Left cardiac atrium (tissue), 4 donors: ENCODE data around the gene PLEKHA5. TPM values are rescaled to one million over a fixed set of nuclear protein-coding genes. Genes with fewer than 3 reads are reported as not detected.
A peak's percentile ranks its signal among the peaks of the same experiment; 100 is the strongest.
"Not testable (repeated sequence)": the region's sequence is repeated elsewhere in the genome, so short reads cannot be mapped to it uniquely, and the experiment has no call there.

Source experiments
- ATAC-seq, 2 donors: fragments of 200-7000 bp; cut with Tn5 transposase; one replicate each; pipeline ENCODE4 v1.9.1; 2020; ENCODE audit warnings: mild to moderate bottlenecking in 2 of 2, moderate library complexity in 2 of 2
- DNase-seq: peaks from one replicate; pipeline ENCODE4 v3.0.0-alpha.2; 2020
- intact Hi-C, 2 donors: fragments of 100-400 bp; cut with DNase I; formaldehyde crosslinking; loops; one replicate each; pipeline versions ENCODE4 v1.14.1 to v1.15.1; 2022 to 2023
- total RNA-seq, 2 donors: library from RNA; stranded (reverse); fragmentation: NEBNext Ultra II Directional; extraction: Animal tissue kit (Norgen Biotek cat#: 25700); gene quantifications; one replicate each; pipeline ENCODE4 v1.2.1, GENCODE V29; 2021
- donor health status: DM: no; HTN: yes; CAD: no.
- donor health status: DM: no; HTN: yes; CAD: no; lungs with severe emphysema.
- donor health status: DM: yes; HTN: yes; CAD: no.
- donor health status: Dilated cardiomyopathy.

Gene PLEKHA5
- total RNA-seq, 2 donors from 2014 or later: 36.9 to 53.4 TPM

DNA sequence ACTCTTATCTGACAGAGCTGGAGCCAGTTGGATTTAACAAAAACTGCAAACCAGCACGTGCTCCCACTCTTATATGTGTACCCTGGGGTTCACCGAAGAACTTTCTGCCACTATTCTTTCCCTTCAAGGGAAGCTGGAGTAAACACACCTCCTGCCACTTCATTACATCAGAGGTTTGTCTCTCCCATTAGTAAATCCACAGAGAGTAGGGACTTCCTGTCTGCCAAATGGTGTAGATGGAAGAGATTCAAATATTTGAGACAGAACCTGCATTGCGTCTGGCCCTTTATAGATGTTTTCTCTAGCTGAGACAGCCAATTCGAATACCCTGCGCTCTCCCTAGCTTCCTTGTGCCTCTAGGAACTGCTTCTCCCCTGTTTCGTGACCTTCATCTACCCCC, 280.7 kb downstream of the PLEKHA5 start:
- intact Hi-C loops: no loop called here
- DNase-seq (no peak), ATAC-seq (peak; percentile 12 to 59)

DNA sequence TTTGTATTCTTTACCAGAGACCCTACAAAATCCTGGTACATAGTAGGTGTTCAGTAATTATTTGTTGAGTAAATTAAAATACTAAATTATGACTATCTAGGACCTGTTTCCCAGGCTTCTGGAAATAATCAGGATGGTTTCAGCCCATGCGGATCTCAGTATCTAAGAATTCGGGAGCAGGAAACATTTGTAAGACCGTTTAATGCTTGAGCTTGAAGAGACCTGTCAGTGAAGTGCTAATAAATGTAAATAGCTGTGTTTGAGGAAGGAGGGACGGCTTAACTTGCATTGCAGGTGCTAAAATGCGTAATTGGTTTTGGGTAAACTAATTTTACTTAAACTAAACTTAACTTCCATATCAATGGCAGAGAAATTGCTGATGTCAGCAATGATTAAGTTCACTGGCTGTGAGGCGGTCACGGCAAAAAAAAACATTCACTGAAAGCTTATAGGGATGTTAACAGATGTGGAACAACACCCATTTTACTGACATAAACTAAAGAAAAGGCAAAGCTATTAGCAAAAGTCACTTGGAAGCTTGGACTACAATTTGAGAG, 281.2 kb downstream of the PLEKHA5 start:
- intact Hi-C loops: no loop called here
- DNase-seq: no peak

DNA sequence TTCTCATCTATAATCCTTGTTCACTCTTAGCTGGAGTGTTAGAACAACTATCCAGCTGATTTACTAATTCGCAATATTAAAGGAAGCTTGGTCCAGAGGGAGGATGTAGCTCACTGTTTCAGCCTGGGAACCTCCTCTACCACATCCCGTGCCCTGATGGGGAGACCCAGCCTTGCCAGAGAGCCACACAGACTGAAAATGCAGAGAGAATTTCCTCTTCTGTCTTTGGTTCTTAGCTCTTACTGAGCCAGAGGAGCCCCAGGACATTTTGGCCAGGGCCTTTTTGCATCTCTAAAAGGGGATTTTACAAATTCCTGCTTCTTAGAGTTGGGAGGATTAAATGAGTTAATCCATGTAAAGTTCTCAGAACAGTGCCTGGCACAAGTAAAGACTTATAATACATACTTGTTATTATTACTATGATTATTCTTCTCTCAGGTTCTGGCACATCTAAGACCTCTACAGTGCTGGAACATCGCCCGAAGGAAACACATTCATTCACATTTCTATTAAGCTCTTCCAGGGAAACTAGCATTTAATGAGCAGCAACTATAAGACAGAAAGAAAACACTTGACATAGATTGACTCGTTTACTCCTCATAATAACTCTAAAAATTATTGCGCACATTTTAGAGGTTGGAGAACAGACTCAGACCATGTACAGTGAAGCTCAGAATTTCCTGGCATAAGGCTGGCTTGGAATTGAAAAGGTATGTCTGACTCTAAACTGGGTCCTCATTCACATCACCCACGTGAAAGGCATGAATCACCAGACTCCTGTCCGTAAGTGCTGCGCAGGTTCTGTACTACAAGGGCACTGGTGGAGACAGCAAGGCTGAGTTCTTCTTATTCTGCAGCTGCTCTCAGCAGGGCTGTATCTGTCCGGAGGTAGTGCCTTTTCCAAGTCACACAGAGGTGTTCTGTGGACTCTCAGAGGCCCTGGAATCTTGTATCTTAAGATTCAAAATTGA, 282.0 kb downstream of the PLEKHA5 start:
- intact Hi-C loops: no loop called here
- DNase-seq (no peak), ATAC-seq (peak in 1 of 2 donors; percentile 45)

More for the DNA sequence above, 281.2 kb downstream of the PLEKHA5 start:
- ATAC-seq: no peak

DNA sequence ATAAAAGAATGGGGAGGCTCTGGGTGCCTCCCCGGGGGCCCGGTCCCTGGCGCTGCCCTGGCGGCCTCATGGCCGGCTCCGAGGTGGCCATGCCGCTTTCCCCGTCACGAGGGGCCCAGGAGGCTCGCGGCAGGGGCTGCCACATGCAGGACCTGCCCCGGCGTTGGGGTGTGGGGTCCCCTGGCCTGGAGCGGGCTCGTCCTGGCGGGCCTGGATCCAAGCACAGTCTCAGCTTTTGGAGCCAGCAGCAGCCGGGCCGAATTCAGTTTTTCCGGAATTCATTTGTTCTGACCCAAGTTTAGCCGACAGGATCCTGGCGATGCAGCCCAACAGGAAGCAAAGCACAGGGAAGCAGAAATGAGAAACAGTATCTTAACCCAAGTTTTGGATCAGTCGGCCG, 283.3 kb downstream of the PLEKHA5 start:
- intact Hi-C loops: no loop called here
- DNase-seq (peak; percentile 46), ATAC-seq (peak in 1 of 2 donors; percentile 30)

DNA sequence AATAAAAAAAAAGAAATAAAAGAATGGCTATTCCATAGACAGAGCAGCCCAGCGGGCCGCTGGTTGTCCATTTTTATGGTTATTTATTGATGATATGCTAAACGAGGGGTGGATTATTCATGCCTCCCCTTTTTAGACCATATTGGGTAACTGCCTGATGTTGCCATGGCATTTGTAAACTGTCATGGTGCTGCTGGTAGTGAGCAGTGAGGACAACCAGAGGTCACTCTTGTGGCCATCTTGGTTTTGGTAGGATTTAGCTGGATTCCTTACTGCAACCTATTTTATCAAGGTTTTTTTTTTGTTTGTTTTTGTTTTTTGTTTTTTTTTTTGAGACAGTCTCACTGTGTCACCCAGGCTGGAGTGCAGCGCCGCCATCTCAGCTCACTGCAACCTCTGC, 284.0 kb downstream of the PLEKHA5 start:
- DNase-seq, intact Hi-C loops, ATAC-seq: not testable (repeated sequence)

DNA sequence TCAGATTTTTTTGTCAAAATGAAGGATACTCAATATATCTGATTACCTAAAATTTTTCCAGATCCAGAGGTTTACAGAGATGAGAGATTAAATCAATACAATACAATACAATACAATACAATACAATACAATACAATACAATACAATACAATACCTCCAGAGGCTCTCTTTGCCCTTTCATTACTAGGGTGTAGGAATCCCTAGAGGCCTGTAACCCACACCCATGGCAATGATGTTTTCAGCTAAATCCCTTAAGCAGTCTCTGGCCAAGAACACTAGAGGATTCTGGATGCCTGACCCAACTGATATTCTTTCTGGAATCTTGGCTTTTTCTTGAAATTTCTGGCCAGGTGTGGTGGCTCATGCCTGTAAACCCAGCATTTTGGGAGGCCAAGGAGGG, 286.0 kb downstream of the PLEKHA5 start:
- no peak for ATAC-seq
- intact Hi-C loops: no loop called here
- DNase-seq: no peak

DNA sequence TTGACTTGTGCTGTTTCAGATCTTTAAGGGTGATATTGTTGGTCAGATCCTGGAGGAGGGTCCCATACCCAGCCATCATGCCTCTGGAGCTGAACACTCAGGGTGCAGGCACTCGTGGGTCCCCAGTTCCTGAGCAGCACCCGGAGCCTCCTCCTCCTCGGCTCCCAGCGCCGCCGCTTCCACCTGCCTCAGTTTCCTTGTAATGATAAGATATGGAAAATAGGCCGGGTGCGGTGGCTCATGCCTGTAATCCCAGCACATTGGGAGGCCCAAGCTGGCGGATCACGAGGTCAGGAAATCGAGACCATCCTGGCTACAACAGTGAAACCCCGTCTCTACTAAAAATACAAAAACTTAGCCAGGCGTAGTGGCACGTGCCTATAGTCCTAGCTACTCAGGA, 289.6 kb downstream of the PLEKHA5 start:
- intact Hi-C loops: no loop called here
- no peak for ATAC-seq

DNA sequence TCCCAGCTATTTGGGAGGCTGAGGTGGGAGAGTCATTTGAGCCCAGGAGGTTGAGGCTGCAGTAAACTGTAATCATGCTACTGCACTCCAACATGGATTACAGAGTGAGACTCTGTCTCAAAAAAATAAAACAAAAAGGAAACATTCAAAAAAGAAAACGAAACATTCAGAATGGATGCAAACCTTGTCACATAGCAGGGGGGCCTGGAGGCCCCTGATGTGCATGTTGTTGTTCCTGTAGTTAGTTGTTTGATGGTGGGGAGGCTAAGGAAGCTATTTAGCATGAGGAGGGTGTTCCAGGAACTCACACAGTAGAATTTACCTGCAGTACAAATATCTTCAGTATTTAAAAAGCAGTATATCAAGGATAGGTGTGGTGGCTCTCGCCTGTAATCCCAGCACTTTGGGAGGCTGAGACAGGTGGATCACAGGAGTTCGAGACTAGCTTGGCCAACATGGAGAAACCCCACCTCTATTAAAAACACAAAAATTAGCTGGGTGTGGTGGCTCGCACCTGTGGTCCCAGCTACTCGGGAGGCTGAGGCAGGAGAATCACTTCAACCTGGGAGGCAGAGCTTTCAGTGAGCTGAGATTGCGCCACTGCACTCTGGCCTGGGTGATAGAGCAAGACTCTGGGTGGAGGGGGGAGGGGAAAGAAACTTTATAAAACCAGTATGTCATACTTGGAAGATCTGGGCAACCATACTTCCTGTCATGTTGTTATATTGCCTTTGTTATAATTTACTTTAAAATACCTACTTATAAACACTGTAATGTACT, 292.2 kb downstream of the PLEKHA5 start:
- DNase-seq: no peak
- intact Hi-C loops: no loop called here
- ATAC-seq: no peak

More for the DNA sequence above, 289.6 kb downstream of the PLEKHA5 start:
- DNase-seq: no peak

DNA sequence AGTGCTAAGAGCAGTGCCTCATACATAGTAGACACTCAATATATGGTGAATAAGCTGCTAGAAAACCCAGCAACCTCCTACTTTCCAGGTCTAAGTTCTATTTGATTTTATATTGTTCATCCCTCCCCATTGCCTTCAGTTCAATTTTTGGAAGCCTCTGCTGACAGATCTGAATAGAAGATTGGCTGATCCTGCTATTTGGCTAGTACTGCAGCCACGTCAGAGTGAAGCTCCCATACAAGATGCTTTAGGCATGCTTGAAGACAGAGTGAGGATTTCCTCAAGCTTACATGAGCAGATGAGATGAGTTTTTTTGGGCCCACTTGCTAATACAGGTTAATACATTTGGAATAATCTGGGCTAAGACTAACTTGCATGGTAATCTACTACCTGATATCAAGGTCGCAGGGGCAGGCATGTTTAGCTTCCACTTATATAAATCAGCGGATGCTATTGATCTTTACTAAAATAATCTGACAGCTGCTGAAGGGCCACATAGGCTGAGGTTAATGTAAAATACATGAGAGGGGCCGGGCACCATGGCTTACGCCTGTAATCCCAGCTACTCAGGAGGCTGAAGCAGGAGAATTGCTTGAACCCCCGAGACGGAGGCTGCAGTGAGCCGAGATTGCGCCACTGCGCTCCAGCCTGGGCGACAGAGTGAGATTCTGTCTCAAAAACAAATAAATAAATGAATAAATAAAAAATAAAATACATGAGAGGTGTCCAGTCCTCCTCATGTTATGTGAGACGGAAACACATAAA, 293.8 kb downstream of the PLEKHA5 start:
- intact Hi-C loops: no loop called here
- no peak for ATAC-seq

More for the DNA sequence above, 293.8 kb downstream of the PLEKHA5 start:
- no peak for DNase-seq
